Activated CD4-positive, alpha-beta T cell treated with anti-CD3 and anti-CD28 coated beads, Interleukin-2, amount 10 ng/mL, durations not matched to agents 7 days and 5 days (primary cell): ENCODE data around the gene USP54. TPM values are rescaled to one million over a fixed set of nuclear protein-coding genes. Genes with fewer than 3 reads are reported as not detected.
"Not testable (repeated sequence)": the region's sequence is repeated elsewhere in the genome, so short reads cannot be mapped to it uniquely, and the experiment has no call there.

ENCODE experiments used
- CTCF ChIA-PET: fragments of 350-600 bp; sonication (Branson Sonifier 250); formaldehyde crosslinking; loops from one replicate; lab custom pipeline; 2021; ENCODE audit warnings: antibody characterized with exemption; lab: Charles Lee
- POLR2A ChIA-PET: fragments of 350-600 bp; sonication (Branson Sonifier 250); formaldehyde crosslinking; loops from one replicate; lab custom pipeline; 2021; ENCODE audit warnings: antibody characterized with exemption; lab: Charles Lee
- DNase-seq: peaks from one replicate; pipeline ENCODE4 v3.0.0-alpha.2; 2020
- H3K27ac Mint-ChIP-seq: one replicate; pipeline ENCODE4 v1.8.0; 2021; ENCODE audit warnings: mild to moderate bottlenecking, moderate library complexity, mixed read lengths
- H3K27me3 Mint-ChIP-seq: one replicate; pipeline ENCODE4 v1.8.0; 2021; ENCODE audit warnings: mixed read lengths
- H3K36me3 Mint-ChIP-seq: one replicate; pipeline ENCODE4 v1.8.0; 2021; ENCODE audit warnings: low read depth, mixed read lengths
- H3K4me1 Mint-ChIP-seq: one replicate; pipeline ENCODE4 v1.8.0; 2021; ENCODE audit warnings: mixed read lengths
- H3K4me3 Mint-ChIP-seq: one replicate; pipeline ENCODE4 v1.8.0; 2021; ENCODE audit warnings: mild to moderate bottlenecking, moderate library complexity, mixed read lengths
- H3K9me3 Mint-ChIP-seq: one replicate; pipeline ENCODE4 v1.8.0; 2021; ENCODE audit warnings: mixed read lengths
- total RNA-seq, 2 experiments: library from RNA; stranded (reverse); gene quantifications; one replicate each; pipeline ENCODE4 v1.2.3, GENCODE V29; 2021

The USP54 gene
- 1 to 10 TPM; 2.6 to 2.7 TPM for total RNA-seq

- peaks cover 19% of the 10 kb centered on the region for H3K4me1 Mint-ChIP-seq
- peak; percentile 27 for DNase-seq
- H3K4me3 Mint-ChIP-seq: peak within 1 kb of the TSS; percentile 17
- POLR2A ChIA-PET: interaction anchor here (0.6 kb wide), 1 partner anchor 802 kb away, joined by 3 read pairs; no protein-coding TSS in a partner anchor
- no peaks in the 10 kb centered on the region for H3K36me3 Mint-ChIP-seq
- H3K27ac Mint-ChIP-seq: peak within 1 kb of the TSS; percentile 27
- H3K27me3 Mint-ChIP-seq: no peaks in the 10 kb centered on the region
- peaks cover under 1% of the 10 kb centered on the region for H3K9me3 Mint-ChIP-seq
- CTCF ChIA-PET: interaction anchor here (0.8 to 1.2 kb wide), 3 partner anchors 11 to 355 kb away, joined by 3 to 4 read pairs (median 3); no protein-coding TSS in a partner anchor
These were observed at the start of gene USP54 for GRCh38 chr10:73590881-73591799. USP54 (minus strand) TSS chr10:73591342; CDS start chr10:73575658, 15,684 bp downstream.

GRCh38 chr10:73639286-73639685, 48.1 kb upstream of the USP54 start:
- H3K4me3 Mint-ChIP-seq: no peak overlapping the region
- H3K9me3 Mint-ChIP-seq: no peaks in the 10 kb centered on the region
- ChIA-PET POLR2A (no interaction called here), CTCF (interaction anchor here (1.3 to 3.1 kb wide), 2 partner anchors 8 to 110 kb away, joined by 3 to 16 read pairs; no protein-coding TSS in a partner anchor)
- peaks cover 2% of the 10 kb centered on the region for H3K27me3 Mint-ChIP-seq
- H3K36me3 Mint-ChIP-seq: no peaks in the 10 kb centered on the region
- no peak overlapping the region for H3K27ac Mint-ChIP-seq
- peaks cover 10% of the 10 kb centered on the region for H3K4me1 Mint-ChIP-seq
- DNase-seq: no peak

- ChIA-PET POLR2A (no interaction called here), CTCF (interaction anchor here (0.7 to 1.2 kb wide), 3 partner anchors 9 to 169 kb away, joined by 3 to 5 read pairs (median 4); no protein-coding TSS in a partner anchor)
- Mint-ChIP-seq H3K4me3 (no peak overlapping the region), H3K27ac (no peak overlapping the region), H3K36me3 (no peaks in the 10 kb centered on the region), H3K9me3 (no peaks in the 10 kb centered on the region), H3K4me1 (no peaks in the 10 kb centered on the region), H3K27me3 (peaks cover 2% of the 10 kb centered on the region)
- DNase-seq: no peak
These were observed 44.6 kb upstream of the USP54 start for GRCh38 chr10:73635781-73636180.

GRCh38 chr10:73634421-73634820, 43.3 kb upstream of the USP54 start:
- CTCF ChIA-PET: no interaction called here
- H3K27ac Mint-ChIP-seq: no peak overlapping the region

GRCh38 chr10:73629165-73629564, 38.0 kb upstream of the USP54 start:
- Mint-ChIP-seq H3K27ac (no peak overlapping the region), H3K36me3 (peaks cover 3% of the 10 kb centered on the region), H3K4me3 (no peak overlapping the region), H3K9me3 (no peaks in the 10 kb centered on the region), H3K4me1 (peaks cover 20% of the 10 kb centered on the region), H3K27me3 (no peaks in the 10 kb centered on the region)
- DNase-seq: no peak
- CTCF ChIA-PET: no interaction called here
- POLR2A ChIA-PET: no interaction called here

More at GRCh38 chr10:73634421-73634820, 43.3 kb upstream of the USP54 start:
- H3K9me3 Mint-ChIP-seq: no peaks in the 10 kb centered on the region
- no peak overlapping the region for H3K4me3 Mint-ChIP-seq
- no peak for DNase-seq
- H3K4me1 Mint-ChIP-seq: no peaks in the 10 kb centered on the region
- no peaks in the 10 kb centered on the region for H3K27me3 Mint-ChIP-seq
- POLR2A ChIA-PET: no interaction called here
- no peaks in the 10 kb centered on the region for H3K36me3 Mint-ChIP-seq

GRCh38 chr10:73628405-73628804, 37.3 kb upstream of the USP54 start:
- no peak for DNase-seq
- H3K27me3 Mint-ChIP-seq: no peaks in the 10 kb centered on the region
- no peaks in the 10 kb centered on the region for H3K9me3 Mint-ChIP-seq
- no peak overlapping the region for H3K4me3 Mint-ChIP-seq
- no peak overlapping the region for H3K27ac Mint-ChIP-seq
- ChIA-PET POLR2A (no interaction called here), CTCF (interaction anchor here (0.6 kb wide), 1 partner anchor 90 kb away, joined by 4 read pairs; no protein-coding TSS in a partner anchor)
- H3K36me3 Mint-ChIP-seq: peaks cover 3% of the 10 kb centered on the region
- H3K4me1 Mint-ChIP-seq: peaks cover 20% of the 10 kb centered on the region

GRCh38 chr10:73627300-73627699, 36.2 kb upstream of the USP54 start:
- Mint-ChIP-seq H3K27me3 (no peaks in the 10 kb centered on the region), H3K9me3 (no peaks in the 10 kb centered on the region), H3K4me3 (peak overlapping the region; percentile 94), H3K36me3 (peaks cover 3% of the 10 kb centered on the region), H3K27ac (peak overlapping the region; percentile 48), H3K4me1 (peaks cover 20% of the 10 kb centered on the region)
- no peak for DNase-seq
- POLR2A ChIA-PET: no interaction called here
- CTCF ChIA-PET: interaction anchor here (0.6 to 0.9 kb wide), 3 partner anchors 8 to 1015 kb away, joined by 3 to 5 read pairs (median 3); no protein-coding TSS in a partner anchor

- CTCF ChIA-PET: interaction anchor here (0.8 to 1.1 kb wide), 5 partner anchors 9 to 31 kb away, joined by 3 to 5 read pairs (median 3); no protein-coding TSS in a partner anchor
- H3K9me3 Mint-ChIP-seq: no peaks in the 10 kb centered on the region
- POLR2A ChIA-PET: interaction anchor here (0.5 to 0.6 kb wide), 2 partner anchors 104 to 225 kb away, joined by 3 read pairs; no protein-coding TSS in a partner anchor
- peak overlapping the region; percentile 96 for H3K27ac Mint-ChIP-seq
- H3K4me1 Mint-ChIP-seq: peaks cover 20% of the 10 kb centered on the region
- no peaks in the 10 kb centered on the region for H3K27me3 Mint-ChIP-seq
- peaks cover 3% of the 10 kb centered on the region for H3K36me3 Mint-ChIP-seq
- DNase-seq: peak; percentile 97
- H3K4me3 Mint-ChIP-seq: peak overlapping the region; percentile 94
These were observed 35.0 kb upstream of the USP54 start for GRCh38 chr10:73625884-73626752.

- H3K9me3 Mint-ChIP-seq: no peaks in the 10 kb centered on the region
- peak overlapping the region; percentile 94 for H3K4me3 Mint-ChIP-seq
- peaks cover 20% of the 10 kb centered on the region for H3K4me1 Mint-ChIP-seq
- peak overlapping the region; percentile 96 for H3K27ac Mint-ChIP-seq
- ChIA-PET POLR2A (interaction anchor here (0.5 to 0.6 kb wide), 2 partner anchors 104 to 226 kb away, joined by 3 read pairs; no protein-coding TSS in a partner anchor), CTCF (interaction anchor here (0.8 to 1.1 kb wide), 3 partner anchors 10 to 30 kb away, joined by 3 to 5 read pairs (median 3); no protein-coding TSS in a partner anchor)
- peak; percentile 17 for DNase-seq
- no peaks in the 10 kb centered on the region for H3K27me3 Mint-ChIP-seq
- peaks cover 3% of the 10 kb centered on the region for H3K36me3 Mint-ChIP-seq
These were observed 34.1 kb upstream of the USP54 start for GRCh38 chr10:73625004-73625883.

- ChIA-PET POLR2A (no interaction called here), CTCF (interaction anchor here (0.8 to 1.5 kb wide), 2 partner anchors 13 to 22 kb away, joined by 4 read pairs; no protein-coding TSS in a partner anchor)
- DNase-seq: no peak
- peaks cover 3% of the 10 kb centered on the region for H3K36me3 Mint-ChIP-seq
- no peaks in the 10 kb centered on the region for H3K9me3 Mint-ChIP-seq
- H3K4me1 Mint-ChIP-seq: peaks cover 20% of the 10 kb centered on the region
- H3K27me3 Mint-ChIP-seq: no peaks in the 10 kb centered on the region
- no peak overlapping the region for H3K27ac Mint-ChIP-seq
- no peak overlapping the region for H3K4me3 Mint-ChIP-seq
These were observed 31.9 kb upstream of the USP54 start for GRCh38 chr10:73623056-73623455.

GRCh38 chr10:73620974-73621373, 29.8 kb upstream of the USP54 start:
- H3K36me3 Mint-ChIP-seq, H3K9me3 Mint-ChIP-seq, H3K27ac Mint-ChIP-seq, H3K27me3 Mint-ChIP-seq, H3K4me1 Mint-ChIP-seq, POLR2A ChIA-PET, DNase-seq, H3K4me3 Mint-ChIP-seq: not testable (repeated sequence)
- CTCF ChIA-PET: interaction anchor here (1.1 kb wide), 1 partner anchor 21 kb away, joined by 4 read pairs; no protein-coding TSS in a partner anchor
